GM12891 (cell line): ENCODE measurements around the gene GNL2.

Experiments
- POLR2A ChIP-seq: IDR thresholded peaks from 2 replicates; pipeline ENCODE4 v1.6.1; 2011; ENCODE audit warnings: low read depth, low read length, control low read depth
- POLR2AphosphoS5 ChIP-seq: IDR thresholded peaks from 2 replicates; pipeline ENCODE4 v1.6.1; 2011; ENCODE audit warnings: low read depth, low read length, control low read depth
- TAF1 ChIP-seq: IDR thresholded peaks from 2 replicates; pipeline ENCODE4 v1.6.1; 2011; ENCODE audit warnings: low read depth, low read length, control low read depth

- TF ChIP-seq POLR2A (no peak), TAF1 (no peak), POLR2AphosphoS5 (no peak)
Measured at GRCh38 chr1:37616330-37616729, 20.6 kb upstream of the GNL2 start.
